Activated T-helper 1 cell treated with anti-CD3 and anti-CD28 coated beads, Interleukin-12 subunit alpha, Interleukin-12 subunit beta, Interleukin-2, Interleukin-4 antibody, amounts not matched to agents 30 ng/mL and 10 ng/mL and 1 ng/mL, durations not matched to agents 14 hours and 24 hours and 36 hours (primary cell): ENCODE measurements around the gene ORAI1. TPM values are rescaled to one million over a fixed set of nuclear protein-coding genes. Genes with fewer than 3 reads are reported as not detected.
"Not testable (repeated sequence)": the region's sequence is repeated elsewhere in the genome, so short reads cannot be mapped to it uniquely, and the experiment has no call there.

Experiments
- DNase-seq: peaks from one replicate; pipeline ENCODE4 v3.0.0; 2021; ENCODE audit warnings: low spot score
- H3K27ac Mint-ChIP-seq: one replicate; pipeline ENCODE4 v1.8.0; 2021; ENCODE audit warnings: mild to moderate bottlenecking, mixed read lengths
- H3K27me3 Mint-ChIP-seq: one replicate; pipeline ENCODE4 v1.8.0; 2022; ENCODE audit warnings: mild to moderate bottlenecking, moderate library complexity, mixed read lengths; ENCODE audit not compliant: insufficient read depth
- H3K36me3 Mint-ChIP-seq: one replicate; pipeline ENCODE4 v1.8.0; 2021; ENCODE audit warnings: low read depth, mixed read lengths
- H3K4me1 Mint-ChIP-seq: one replicate; pipeline ENCODE4 v1.8.0; 2021; ENCODE audit warnings: low read depth, mixed read lengths
- H3K4me3 Mint-ChIP-seq: one replicate; pipeline ENCODE4 v1.8.0; 2021; ENCODE audit warnings: mild to moderate bottlenecking, moderate library complexity, mixed read lengths
- H3K9me3 Mint-ChIP-seq: one replicate; pipeline ENCODE4 v1.8.0; 2021; ENCODE audit warnings: mixed read lengths
- intact Hi-C: fragments of 100-400 bp; cut with micrococcal nuclease; formaldehyde crosslinking; loops from one replicate; pipeline ENCODE4 v1.15.1; 2024
- total RNA-seq: library from RNA; stranded (reverse); gene quantifications from 2 replicates; pipeline ENCODE4 v1.2.3, GENCODE V29; 2022

Gene ORAI1
- total RNA-seq, 1 donor from 2014 or later, result 67.0 TPM

DNA sequence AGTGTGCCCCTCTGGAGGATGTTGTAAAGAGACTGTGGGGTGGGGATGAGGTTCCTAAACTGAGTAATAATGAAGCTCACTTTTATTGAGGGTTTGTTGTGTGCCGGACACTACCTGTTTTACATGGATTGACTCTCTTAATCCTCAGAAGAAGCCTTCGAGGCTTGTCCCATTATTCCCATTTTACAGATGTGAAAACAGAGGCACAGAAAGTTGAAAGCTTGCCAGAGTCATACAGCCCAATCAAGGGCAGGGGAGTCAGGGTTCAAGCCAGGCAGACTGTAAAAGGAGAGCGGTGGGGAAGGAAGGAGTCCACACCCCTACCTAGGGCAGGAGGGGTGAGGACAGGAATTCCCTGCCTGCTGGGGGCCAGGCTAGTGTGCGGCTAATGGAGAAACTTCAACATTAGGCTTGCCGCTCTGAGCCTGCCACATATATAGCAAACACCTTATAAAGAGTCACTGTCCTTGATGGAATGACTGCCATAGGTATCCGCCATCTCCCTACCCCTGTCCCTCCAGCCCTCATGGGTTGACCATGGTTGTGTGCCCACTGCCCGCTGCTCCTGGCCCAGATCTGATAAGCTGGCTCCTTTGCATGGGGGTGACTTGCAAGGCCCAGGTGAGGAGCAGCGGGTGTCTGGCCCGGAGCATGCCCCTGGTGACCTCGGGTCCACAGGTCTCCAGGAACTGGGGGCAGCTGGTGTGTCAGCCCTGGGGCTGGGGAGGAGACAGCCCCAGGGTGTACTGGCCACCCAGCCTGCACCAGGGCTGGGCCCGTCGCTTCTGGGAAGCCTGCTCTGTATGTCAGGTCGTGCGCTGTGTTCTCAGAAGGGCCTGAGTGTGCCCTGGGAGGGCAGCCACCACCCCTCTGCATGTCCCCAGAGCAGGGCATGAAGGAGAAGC, 12.2 kb downstream of the ORAI1 start:
- intact Hi-C loops, result no loop called here
- DNase-seq, result no peak
- Mint-ChIP-seq H3K27me3 (no peaks in the 10 kb centered on the region), H3K36me3 (peaks cover 23% of the 10 kb centered on the region), H3K4me1 (peaks cover 42% of the 10 kb centered on the region), H3K27ac (peak overlapping the region; percentile 85), H3K9me3 (no peaks in the 10 kb centered on the region), H3K4me3 (no peak overlapping the region)

DNA sequence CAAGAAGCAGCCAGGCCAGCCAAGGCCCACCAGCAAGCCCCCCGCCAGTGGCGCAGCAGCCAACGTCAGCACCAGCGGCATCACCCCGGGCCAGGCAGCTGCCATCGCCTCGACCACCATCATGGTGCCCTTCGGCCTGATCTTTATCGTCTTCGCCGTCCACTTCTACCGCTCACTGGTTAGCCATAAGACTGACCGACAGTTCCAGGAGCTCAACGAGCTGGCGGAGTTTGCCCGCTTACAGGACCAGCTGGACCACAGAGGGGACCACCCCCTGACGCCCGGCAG, 15.0 kb downstream of the ORAI1 start:
- DNase-seq, result no peak
- H3K4me1 Mint-ChIP-seq, result peaks cover 25% of the 10 kb centered on the region
- intact Hi-C loops, result no loop called here
- no peaks in the 10 kb centered on the region for H3K27me3 Mint-ChIP-seq
- no peak overlapping the region for H3K4me3 Mint-ChIP-seq
- H3K27ac Mint-ChIP-seq, result no peak overlapping the region
- no peaks in the 10 kb centered on the region for H3K9me3 Mint-ChIP-seq
- peaks cover 21% of the 10 kb centered on the region for H3K36me3 Mint-ChIP-seq

DNA sequence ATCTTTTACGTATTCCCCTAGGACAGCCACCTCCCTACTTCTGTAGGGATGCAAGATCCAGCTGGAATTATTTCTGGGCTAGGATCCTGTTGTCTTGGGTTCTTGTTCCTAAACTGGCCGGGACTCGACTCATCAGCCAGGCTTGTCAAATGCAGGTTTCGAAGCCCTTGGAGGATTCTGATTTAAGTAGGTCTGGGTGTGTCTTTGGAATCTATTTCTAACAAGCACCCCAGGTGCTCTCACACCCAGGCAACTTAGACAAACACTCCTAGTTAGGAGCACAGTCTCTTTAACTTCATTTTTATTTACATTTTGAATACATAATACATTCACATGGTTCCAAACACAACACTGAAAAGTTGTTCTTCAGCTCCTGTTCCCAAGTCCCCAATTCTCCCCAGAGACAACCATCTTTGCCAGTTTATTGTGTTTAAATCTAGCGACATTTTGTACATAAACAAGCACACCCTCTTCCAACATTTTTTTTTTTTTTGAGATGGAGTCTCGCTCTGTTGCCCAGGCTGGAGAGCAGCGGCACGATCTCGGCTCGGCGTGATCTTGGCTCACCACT, 22.2 kb downstream of the ORAI1 start:
- no peaks in the 10 kb centered on the region for H3K27me3 Mint-ChIP-seq
- intact Hi-C loops, result loop anchor here (1.0 kb wide), 1 partner anchor 9 kb away; no protein-coding TSS in a partner anchor
- H3K36me3 Mint-ChIP-seq, result peaks cover 26% of the 10 kb centered on the region

DNA sequence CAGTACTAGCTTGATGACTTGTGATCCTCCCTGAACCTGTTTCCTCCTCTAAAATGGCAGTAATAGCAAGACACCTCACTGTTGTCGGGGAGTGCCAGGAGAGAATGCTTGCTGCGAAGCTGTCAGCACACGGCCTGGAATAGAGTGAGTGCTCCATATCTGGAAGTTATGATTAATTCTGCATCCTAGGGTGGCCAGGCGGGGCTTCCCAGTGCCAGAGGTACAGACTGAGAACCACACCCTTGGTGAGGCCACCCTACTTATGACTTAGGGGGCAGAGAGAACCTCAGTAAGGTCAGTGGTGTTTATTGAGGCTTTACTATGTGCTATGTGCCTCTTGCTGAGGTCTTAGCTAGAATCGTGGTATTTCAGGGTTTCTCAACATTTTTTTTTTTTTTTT, 23.0 kb downstream of the ORAI1 start:
- H3K27ac Mint-ChIP-seq, result peak overlapping the region; percentile 65
- no peaks in the 10 kb centered on the region for H3K27me3 Mint-ChIP-seq
- peak overlapping the region; percentile 33 for H3K4me3 Mint-ChIP-seq
- no peaks in the 10 kb centered on the region for H3K9me3 Mint-ChIP-seq
- peaks cover 20% of the 10 kb centered on the region for H3K4me1 Mint-ChIP-seq
- H3K36me3 Mint-ChIP-seq, result peaks cover 30% of the 10 kb centered on the region
- intact Hi-C loops, result loop anchor here (1.0 kb wide), 1 partner anchor 8 kb away; no protein-coding TSS in a partner anchor
- DNase-seq, result no peak

More for the DNA sequence above, 22.2 kb downstream of the ORAI1 start:
- no peaks in the 10 kb centered on the region for H3K9me3 Mint-ChIP-seq
- peaks cover 18% of the 10 kb centered on the region for H3K4me1 Mint-ChIP-seq
- no peak overlapping the region for H3K4me3 Mint-ChIP-seq
- H3K27ac Mint-ChIP-seq, result no peak overlapping the region
- DNase-seq, result no peak

DNA sequence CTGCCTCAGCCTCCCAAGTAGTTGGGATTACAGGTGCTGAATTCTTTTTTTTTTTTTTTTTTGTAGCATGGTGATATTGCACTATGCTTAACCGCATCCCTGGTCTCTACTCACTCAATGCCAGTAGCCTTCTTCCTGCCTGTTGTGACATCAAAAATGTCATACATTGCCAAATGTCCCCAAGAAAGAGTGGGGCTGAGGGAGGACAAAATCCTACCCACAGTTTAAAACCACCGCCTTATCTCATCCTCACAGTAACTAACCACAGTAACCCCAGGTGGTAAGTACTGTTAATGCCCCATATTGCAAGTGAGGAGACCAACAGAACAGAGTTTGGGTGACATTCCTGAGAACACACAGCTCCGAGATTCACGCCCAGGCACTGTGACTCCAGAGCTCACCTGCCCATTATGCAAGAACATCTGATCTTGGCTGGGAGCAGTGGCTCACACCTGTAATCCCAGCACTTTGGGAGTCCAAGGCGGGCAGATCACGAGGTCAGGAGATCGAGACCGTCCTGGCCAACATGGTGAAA, 23.6 kb downstream of the ORAI1 start:
- H3K27me3 Mint-ChIP-seq, result no peaks in the 10 kb centered on the region
- DNase-seq, result peak; percentile 20
- H3K27ac Mint-ChIP-seq, result peak overlapping the region; percentile 77
- H3K36me3 Mint-ChIP-seq, result peaks cover 33% of the 10 kb centered on the region
- intact Hi-C loops, result loop anchor here (1.0 kb wide), 1 partner anchor 7 kb away; no protein-coding TSS in a partner anchor
- peak overlapping the region; percentile 45 for H3K4me3 Mint-ChIP-seq
- no peaks in the 10 kb centered on the region for H3K9me3 Mint-ChIP-seq
- peaks cover 26% of the 10 kb centered on the region for H3K4me1 Mint-ChIP-seq

DNA sequence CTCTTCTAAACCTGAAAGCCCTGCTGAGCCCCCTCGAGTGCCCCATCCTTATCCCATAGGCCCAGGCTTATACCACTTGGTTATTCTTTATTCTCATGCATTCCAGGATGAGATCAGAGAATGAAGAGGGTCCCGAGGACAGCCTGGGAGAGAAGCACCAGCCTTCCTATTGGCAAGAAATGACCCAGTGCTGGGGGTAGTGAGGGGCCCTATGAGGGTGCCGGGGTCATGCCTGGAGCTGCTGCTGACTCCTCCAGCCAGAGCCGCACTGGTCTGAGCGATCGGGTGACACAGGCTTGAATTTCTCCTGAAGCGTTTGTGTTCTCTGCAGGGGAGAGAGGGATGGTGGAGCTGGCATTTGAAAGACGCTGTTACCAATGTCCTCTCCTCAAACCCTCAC, 25.0 kb downstream of the ORAI1 start:
- intact Hi-C loops, result no loop called here
- no peaks in the 10 kb centered on the region for H3K9me3 Mint-ChIP-seq
- peaks cover 31% of the 10 kb centered on the region for H3K4me1 Mint-ChIP-seq
- no peak overlapping the region for H3K4me3 Mint-ChIP-seq
- H3K27me3 Mint-ChIP-seq, result no peaks in the 10 kb centered on the region
- H3K27ac Mint-ChIP-seq, result no peak overlapping the region
- peaks cover 33% of the 10 kb centered on the region for H3K36me3 Mint-ChIP-seq
- DNase-seq, result no peak

DNA sequence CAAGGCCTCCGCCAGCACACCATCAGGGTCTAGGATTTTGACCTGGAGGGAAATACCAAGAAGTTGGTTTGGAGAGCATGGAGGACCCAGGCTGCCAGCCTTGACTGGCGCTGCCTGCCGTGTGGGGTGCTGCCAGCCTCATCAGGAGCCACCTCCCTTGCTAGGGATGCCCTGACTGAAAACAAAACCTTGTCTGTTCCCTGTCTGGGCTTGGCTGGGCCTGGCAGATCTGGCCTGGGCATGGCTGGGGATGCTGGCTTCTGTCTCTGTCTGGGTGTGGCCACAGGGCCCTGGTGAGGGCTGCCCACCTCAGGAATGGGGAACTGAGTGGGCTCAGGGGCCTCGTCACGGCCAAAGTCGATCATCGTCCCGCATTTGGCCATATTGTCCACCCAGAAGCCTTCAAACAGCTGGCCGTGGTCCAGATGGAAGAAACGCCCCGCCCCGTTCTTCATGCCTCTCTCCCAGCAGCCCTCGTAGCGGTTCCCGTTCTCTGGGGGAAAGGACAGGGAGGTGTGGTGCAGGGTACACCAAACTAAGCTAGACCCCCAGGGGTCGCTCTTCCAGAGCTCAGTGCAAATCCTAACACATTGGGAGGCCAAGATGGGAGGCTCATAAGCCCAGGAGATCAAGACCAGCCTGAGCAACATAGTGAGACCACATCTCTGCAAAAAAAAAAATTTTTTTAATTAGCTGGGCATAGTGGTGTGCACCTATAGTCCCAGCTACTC, 26.6 kb downstream of the ORAI1 start:
- no peaks in the 10 kb centered on the region for H3K9me3 Mint-ChIP-seq
- H3K4me1 Mint-ChIP-seq, result peaks cover 45% of the 10 kb centered on the region
- peaks cover 30% of the 10 kb centered on the region for H3K36me3 Mint-ChIP-seq
- H3K27me3 Mint-ChIP-seq, result no peaks in the 10 kb centered on the region
- no peak overlapping the region for H3K4me3 Mint-ChIP-seq
- H3K27ac Mint-ChIP-seq, result no peak overlapping the region
- intact Hi-C loops, result no loop called here
- no peak for DNase-seq

DNA sequence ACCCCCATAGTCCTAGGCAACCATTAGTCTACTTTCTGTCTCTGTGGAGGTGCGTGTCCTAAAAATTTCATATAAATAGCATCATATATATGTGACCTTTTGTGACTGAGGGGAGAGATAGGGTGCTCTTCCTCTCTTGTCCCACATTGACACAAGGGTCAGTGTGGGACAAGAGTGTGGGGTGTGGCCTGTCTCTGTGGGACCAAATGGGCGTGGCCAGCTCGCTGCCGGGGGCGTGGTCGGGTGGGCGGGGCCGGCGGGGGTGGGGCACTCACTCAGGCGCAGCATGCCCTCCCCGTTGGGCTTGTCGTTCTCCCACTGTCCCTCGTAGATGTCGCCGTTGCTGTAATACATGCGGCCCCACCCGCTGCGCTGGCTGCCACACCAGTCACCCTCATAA, 27.7 kb downstream of the ORAI1 start:
- Mint-ChIP-seq H3K4me3 (no peak overlapping the region), H3K4me1 (peaks cover 47% of the 10 kb centered on the region), H3K36me3 (peaks cover 26% of the 10 kb centered on the region), H3K9me3 (no peaks in the 10 kb centered on the region), H3K27ac (no peak overlapping the region), H3K27me3 (peaks cover under 1% of the 10 kb centered on the region)
- intact Hi-C loops, result no loop called here
- DNase-seq, result no peak

DNA sequence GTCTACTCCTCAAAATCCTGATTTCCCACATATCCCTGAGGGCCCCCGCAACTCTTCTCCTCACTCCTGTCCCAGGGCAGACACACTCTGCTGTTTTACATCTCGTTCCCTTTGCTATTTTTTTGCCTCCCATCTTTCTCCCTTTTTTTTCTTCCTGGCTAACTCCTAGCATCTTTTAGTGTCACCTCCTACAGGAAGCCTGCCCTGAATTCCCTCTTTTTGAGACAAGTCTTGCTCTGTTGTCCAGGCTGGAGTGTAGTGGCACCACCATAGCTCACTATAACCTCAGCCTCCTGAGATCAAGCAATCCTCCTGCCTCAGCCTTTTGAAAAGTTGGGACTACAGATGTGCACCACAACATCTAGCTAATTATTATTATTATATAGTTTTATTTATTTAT, 29.8 kb downstream of the ORAI1 start:
- intact Hi-C loops, result loop anchor here (2.0 kb wide), 1 partner anchor 65 kb away; no protein-coding TSS in a partner anchor
- H3K36me3 Mint-ChIP-seq, result peaks cover 17% of the 10 kb centered on the region
- H3K9me3 Mint-ChIP-seq, result no peaks in the 10 kb centered on the region
- H3K27me3 Mint-ChIP-seq, result peaks cover 5% of the 10 kb centered on the region
- H3K27ac Mint-ChIP-seq, result no peak overlapping the region
- H3K4me1 Mint-ChIP-seq, result peaks cover 45% of the 10 kb centered on the region
- H3K4me3 Mint-ChIP-seq, result no peak overlapping the region
- no peak for DNase-seq

DNA sequence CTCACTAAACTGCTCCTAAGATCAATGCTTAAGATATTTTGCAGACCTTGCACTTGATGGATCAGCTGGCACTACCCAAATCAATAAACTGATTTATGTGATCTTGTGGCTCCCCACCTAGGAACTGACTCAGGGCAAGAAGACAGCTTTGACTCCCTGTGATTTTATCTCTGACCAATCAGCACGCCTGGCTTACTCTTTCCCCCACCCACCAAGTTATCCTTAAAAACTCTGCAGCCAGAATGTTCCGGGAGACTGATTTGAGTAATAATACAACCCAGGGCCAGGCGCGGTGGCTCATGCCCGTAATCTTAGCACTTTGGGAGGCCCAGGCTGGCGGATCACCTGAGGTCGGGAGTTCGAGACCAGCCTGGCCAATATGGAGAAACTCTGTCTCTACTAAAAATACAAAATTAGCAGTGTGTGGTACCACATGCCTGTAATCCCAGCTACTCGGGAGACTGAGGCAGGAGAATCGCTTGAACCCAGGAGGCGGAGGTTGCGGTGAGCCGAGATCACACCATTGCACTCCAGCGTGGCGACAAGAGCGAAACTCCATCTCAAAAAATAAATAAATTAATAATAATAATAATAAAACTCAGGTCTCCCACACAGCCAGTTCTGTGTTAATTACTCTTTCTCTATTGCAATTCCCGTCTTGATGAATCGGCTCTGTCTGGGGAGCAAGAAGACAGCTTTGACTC, 31.1 kb downstream of the ORAI1 start:
- H3K9me3 Mint-ChIP-seq, result no peaks in the 10 kb centered on the region
- H3K4me1 Mint-ChIP-seq, result peaks cover 57% of the 10 kb centered on the region
- peak; percentile 15 for DNase-seq
- peak overlapping the region; percentile 71 for H3K27ac Mint-ChIP-seq
- H3K36me3 Mint-ChIP-seq, result peaks cover 16% of the 10 kb centered on the region
- H3K4me3 Mint-ChIP-seq, result peak overlapping the region; percentile 26
- peaks cover 5% of the 10 kb centered on the region for H3K27me3 Mint-ChIP-seq
- intact Hi-C loops, result loop anchor here (1.0 to 2.0 kb wide), 3 partner anchors 8 to 67 kb away; no protein-coding TSS in a partner anchor

DNA sequence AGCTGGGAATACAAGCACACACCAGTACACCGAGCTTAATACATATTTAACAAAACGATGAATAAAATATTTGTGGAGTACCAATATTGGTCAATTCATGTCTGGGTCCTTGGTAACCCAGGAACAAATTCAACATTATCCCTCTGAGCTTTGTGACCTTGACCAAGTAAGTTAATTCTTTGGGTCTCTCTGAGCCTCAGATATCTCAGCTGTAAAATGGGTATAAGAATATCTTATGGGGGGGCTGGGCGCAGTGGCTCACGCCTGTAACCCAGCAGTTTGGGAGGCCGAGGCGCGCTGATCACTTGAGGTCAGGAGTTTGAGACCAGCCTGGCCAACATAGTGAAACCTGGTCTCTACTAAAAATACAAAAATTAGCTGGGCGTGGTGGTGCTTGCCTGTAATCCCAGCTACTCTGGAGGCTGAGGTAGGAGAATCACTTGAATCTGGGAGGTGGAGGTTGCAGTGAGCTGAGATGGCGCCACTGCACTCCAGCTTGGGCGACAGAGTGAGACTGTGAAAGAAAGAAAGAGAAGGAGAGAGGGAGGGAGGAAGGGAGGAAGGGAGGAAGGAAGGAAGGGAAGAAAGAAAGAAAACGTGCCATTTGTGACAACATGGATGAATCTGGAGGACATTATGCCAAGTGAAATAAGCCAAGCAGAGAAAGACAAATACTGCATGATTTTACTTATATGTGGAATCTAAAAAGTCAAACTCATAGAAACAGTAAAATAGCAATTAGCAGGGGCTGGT, 35.2 kb downstream of the ORAI1 start:
- intact Hi-C loops, H3K36me3 Mint-ChIP-seq, H3K27me3 Mint-ChIP-seq, H3K4me3 Mint-ChIP-seq, H3K9me3 Mint-ChIP-seq, DNase-seq: not testable (repeated sequence)
- peaks cover 74% of the 10 kb centered on the region for H3K4me1 Mint-ChIP-seq
- H3K27ac Mint-ChIP-seq, result peak overlapping the region; percentile 52

DNA sequence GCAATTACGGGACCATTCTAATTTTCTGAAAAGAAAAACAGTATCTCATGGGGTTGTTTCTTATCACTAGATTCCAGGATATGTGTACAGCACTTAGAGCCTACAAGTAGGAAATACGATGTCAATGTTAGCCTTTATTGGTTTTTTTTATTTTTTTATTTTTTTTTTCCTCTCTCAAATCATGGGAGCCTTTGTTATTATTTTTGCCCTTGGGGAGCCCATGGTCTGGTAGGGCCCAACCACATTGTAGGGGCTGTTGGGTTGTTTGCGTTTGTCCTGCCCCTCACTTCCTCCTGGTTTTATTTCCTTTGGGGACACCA, 37.2 kb downstream of the ORAI1 start:
- Mint-ChIP-seq H3K4me1 (peaks cover 59% of the 10 kb centered on the region), H3K27me3 (peaks cover 5% of the 10 kb centered on the region), H3K4me3 (peak overlapping the region; percentile 82), H3K36me3 (peaks cover 8% of the 10 kb centered on the region), H3K27ac (peak overlapping the region; percentile 77), H3K9me3 (no peaks in the 10 kb centered on the region)
- DNase-seq, result no peak
- intact Hi-C loops, result no loop called here
